ENCODE measurements around the gene BNC2. TPM values are rescaled to one million over a fixed set of nuclear protein-coding genes. Genes with fewer than 3 reads are reported as not detected.

BNC2 gene
- total and polyA plus RNA-seq, 2 of the 13 experiments (the other 11 are each of a cell fraction or from before 2014, with no cell fraction given) = not detected

GRCh38 chr9:16555802-16556201 lies 314.7 kb downstream of the BNC2 start:
- H3K4me3 ChIP-seq (replicated peaks in 1 of 3; ENCODE audit: insufficient read depth in 1 of 3, low read depth in 2 of 3, low read length in 3 of 3) = no peak overlapping the region
- ATAC-seq = no peak
- no TSS peak for BruUV-seq (replicated peaks)
- no peak overlapping the region for H3K4me2 ChIP-seq (ENCODE audit: low read depth, low read length)
- ChIA-PET CTCF (ENCODE audit: low intra/inter-chr PET ratio, low total read pairs) (no interaction called here), POLR2A (no interaction called here)
- H3K27ac ChIP-seq (ENCODE audit: extremely low read length, insufficient read depth, low read length) = no peak overlapping the region
- FAIRE-seq = no peak
- no peak for TF ChIP-seq HMGXB4 (CRISPR knock-in tag; IDR thresholded peaks at IDR 0.05; ENCODE audit: borderline replicate concordance in 1 of 2, low read depth in 1 of 2)
- TF ChIP-seq HNF1A (IDR thresholded peaks at IDR 0.05; ENCODE audit: low read depth) = no peak
- no peak for TF ChIP-seq HNF1A (CRISPR knock-in tag; IDR thresholded peaks at IDR 0.05; ENCODE audit: borderline replicate concordance)
- TF ChIP-seq ZC3H13 (CRISPR knock-in tag; IDR thresholded peaks at IDR 0.05) = no peak
- TF ChIP-seq GPBP1L1 (CRISPR knock-in tag; IDR thresholded peaks at IDR 0.05) = no peak
- TF ChIP-seq SP4 (CRISPR knock-in tag; IDR thresholded peaks at IDR 0.05) = no peak
- TF ChIP-seq FIP1L1 (IDR thresholded peaks at IDR 0.05; ENCODE audit: borderline replicate concordance, insufficient read depth, low read depth, low read length) = no peak
- H3K79me2 ChIP-seq (ENCODE audit: insufficient read depth, low read length) = no peaks in the 10 kb centered on the region
- H3K36me3 ChIP-seq (replicated peaks in 1 of 2; ENCODE audit: control insufficient read depth in 1 of 2, insufficient read depth in 2 of 2, low read length in 2 of 2) = no peaks in the 10 kb centered on the region
- no peaks in the 10 kb centered on the region for H4K20me1 ChIP-seq (ENCODE audit: insufficient read depth, low read length)
- H3K9ac ChIP-seq (ENCODE audit: insufficient read depth, low read depth, low read length) = no peak overlapping the region
- intact Hi-C loops (cut with micrococcal nuclease; ENCODE audit: unreplicated experiment) (no loop called here), in situ Hi-C loops (cut with HindIII; ENCODE audit: extremely low pct_ligation_motif_present, low pct_unique_long_range_greater_than_20kb) (no loop called here)
- no peak overlapping the region for H2AFZ ChIP-seq (ENCODE audit: low read length)
- no peaks in the 10 kb centered on the region for H3K4me1 ChIP-seq (ENCODE audit: insufficient read depth, low read length)
- WGBS (ENCODE audit: low lambda C conversion rate) = 46% methylated on average over 1 of the region's 1 CpG
- peaks cover 0 to 13% of the 10 kb centered on the region in 2 experiments; a peak in 2 of 5 replicates for H3K27me3 ChIP-seq (ENCODE audit: control insufficient read depth in 1 of 2, insufficient read depth in 2 of 2, low read length in 2 of 2)
- DNase-seq (ENCODE audit: low spot score) = no peak
- H3K9me3 ChIP-seq (ENCODE audit: low read length) = no peaks in the 10 kb centered on the region
